H1 (cell line): ENCODE data around the gene CAPN2. TPM values are rescaled to one million over a fixed set of nuclear protein-coding genes. Genes with fewer than 3 reads are reported as not detected.

ENCODE experiments used
- ASH2L ChIP-seq: fragments of 200-600, 300-600 bp; sonication (generic); IDR thresholded peaks from one replicate; pipeline ENCODE4 v1.7.1; 2017; ENCODE audit warnings: low read length
- BACH1 ChIP-seq: IDR thresholded peaks from 2 replicates; pipeline ENCODE4 v1.6.1; 2012; ENCODE audit warnings: low read length, improper control_type of control experiment
- CBX5 ChIP-seq: fragments of 300-800, 300-1000 bp; sonication (generic); IDR thresholded peaks from 2 replicates; pipeline ENCODE4 v1.7.1; 2016; ENCODE audit warnings: antibody characterized with exemption, low read length, low read depth
- KDM5A ChIP-seq: fragments of 200-600 bp; IDR thresholded peaks from 2 replicates; pipeline ENCODE4 v1.7.1; 2012; ENCODE audit warnings: mild to moderate bottlenecking, low read length, inconsistent platforms, mixed read lengths
- MAFK ChIP-seq: IDR thresholded peaks from 2 replicates; pipeline ENCODE4 v1.6.1; 2012; ENCODE audit warnings: low read depth, mild to moderate bottlenecking, improper control_type of control experiment, low read length
- RAD21 ChIP-seq, 2 experiments: IDR thresholded peaks in 1 of 2; conservative IDR thresholded peaks in 1 of 2; 2 replicates each; pipeline ENCODE4 v1.6.1; 2011; ENCODE audit warnings: low read depth in 2 of 2, low read length in 2 of 2, improper control_type of control experiment in 1 of 2, inconsistent platforms in 1 of 2, mild to moderate bottlenecking in 1 of 2, moderate library complexity in 1 of 2
- RNF2 ChIP-seq: fragments of 200-900, 300-1000 bp; sonication (generic); IDR thresholded peaks from 2 replicates; pipeline ENCODE4 v1.7.1; 2016; ENCODE audit warnings: borderline replicate concordance, low read depth, mild to moderate bottlenecking, antibody characterized with exemption, low read length; ENCODE audit not compliant: poor library complexity, severe bottlenecking; ENCODE audit errors: missing control alignments
- SIN3A ChIP-seq, 2 experiments: IDR thresholded peaks in 1 of 2; conservative IDR thresholded peaks in 1 of 2; 2 replicates each; pipeline ENCODE4 v1.6.1; 2011 to 2012; ENCODE audit warnings: low read length in 2 of 2, improper control_type of control experiment in 1 of 2, low read depth in 1 of 2, mild to moderate bottlenecking in 1 of 2
- SIX5 ChIP-seq: IDR thresholded peaks from 2 replicates; pipeline ENCODE4 v1.6.1; 2011; ENCODE audit warnings: mild to moderate bottlenecking, low read depth, low read length
- SRF ChIP-seq: IDR thresholded peaks from 2 replicates; pipeline ENCODE4 v1.6.1; 2011; ENCODE audit warnings: mild to moderate bottlenecking, low read depth, low read length, moderate library complexity
- TBP ChIP-seq: IDR thresholded peaks from 2 replicates; pipeline ENCODE4 v1.6.1; 2011; ENCODE audit warnings: low read depth, low read length, improper control_type of control experiment
- TEAD4 ChIP-seq: IDR thresholded peaks from 2 replicates; pipeline ENCODE4 v1.6.1; 2012; ENCODE audit warnings: low read depth, low read length, inconsistent platforms, mixed read lengths
- polyA plus RNA-seq, 7 experiments: library from polyadenylated mRNA; depleted of rRNA in 3 of 7; stranded (reverse) in 5 of 7; unstranded in 2 of 7; fragments of >200 nt in 5 of 7; fragments of 200-250 nt in 2 of 7; gene quantifications; 1 replicate in 5 of 7; 2 replicates in 1 of 7; 4 replicates in 1 of 7; pipeline versions ENCODE4 v1.2.1 to v1.2.3, GENCODE V29; 2011 to 2013; ENCODE audit warnings: missing spikeins in 2 of 7, mixed read lengths in 2 of 7
- total RNA-seq: library from RNA; stranded (reverse); fragmentation: NEBNext Ultra II Directional; extraction: Animal tissue kit (Norgen Biotek cat#: 25700); gene quantifications from 2 replicates; pipeline ENCODE4 v1.2.1, GENCODE V29; 2021
- TF ChIP-seq, protein P1 (sequence below): IDR thresholded peaks from 2 replicates; pipeline ENCODE4 v1.6.1; 2011; ENCODE audit warnings: low read depth, mild to moderate bottlenecking, low read length; ENCODE audit not compliant: insufficient read depth

CAPN2 gene
- total and polyA plus RNA-seq, 2 of the 8 experiments (the other 6 are each of a cell fraction or from before 2014, with no cell fraction given): 9.2 to 10.3 TPM

DNA sequence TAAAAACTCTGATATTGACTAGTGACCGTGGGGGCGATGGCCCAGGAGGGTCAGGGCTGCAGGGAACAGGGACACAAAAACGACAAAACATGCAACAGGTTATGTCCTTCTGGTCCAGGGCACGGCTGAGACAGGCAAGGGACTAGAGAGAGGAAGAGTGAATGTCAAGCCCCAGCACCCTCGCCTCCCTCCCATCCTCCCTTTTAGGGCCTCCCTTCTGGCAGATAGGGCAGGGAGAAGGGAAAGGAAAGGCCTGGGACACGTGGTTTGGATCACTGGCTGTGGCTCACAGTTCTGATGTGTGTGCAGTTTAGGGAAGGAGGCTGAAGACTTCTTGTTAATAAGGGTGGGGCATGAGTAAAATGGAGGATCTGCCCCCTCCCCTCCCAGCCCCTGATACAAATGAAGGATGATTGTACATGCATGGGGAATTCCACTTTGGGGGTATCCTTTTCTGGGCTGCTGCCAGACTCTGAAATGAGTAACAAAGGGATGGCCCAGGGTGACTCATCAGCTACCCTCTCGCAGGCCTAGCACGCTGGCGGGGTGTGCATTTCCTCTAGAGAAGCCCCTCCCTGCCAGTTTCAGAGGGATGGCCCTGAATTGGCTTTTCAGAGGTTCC is 14.2 kb downstream of the CAPN2 start (continued):
- TF ChIP-seq RNF2: no peak
- 0 out of 2 replicates have a peak, but pooled peaks have one; percentile 13 for TF ChIP-seq BACH1
- no peak for TF ChIP-seq CBX5
- no peak for TF ChIP-seq KDM5A
- peak; percentile 40 for TF ChIP-seq ASH2L
- peak; percentile 20; the same call in 1 of the 2 replicates for TF ChIP-seq MAFK
- TF ChIP-seq SRF: no peak
- no peak for TF ChIP-seq SIX5
- no peak for TF ChIP-seq TEAD4
- no peak for TF ChIP-seq SIN3A (conservative IDR thresholded peaks at IDR 0.05 in 1 of 2, IDR thresholded peaks at IDR 0.05 in 1 of 2; ENCODE audit: low read depth in 1 of 2, low read length in 2 of 2)
- TF ChIP-seq TBP: no peak
- no peak for TF ChIP-seq RAD21 (IDR thresholded peaks at IDR 0.05 in 1 of 2, conservative IDR thresholded peaks at IDR 0.05 in 1 of 2; ENCODE audit: low read depth in 2 of 2, low read length in 2 of 2)
- TF ChIP-seq, protein P1, sequence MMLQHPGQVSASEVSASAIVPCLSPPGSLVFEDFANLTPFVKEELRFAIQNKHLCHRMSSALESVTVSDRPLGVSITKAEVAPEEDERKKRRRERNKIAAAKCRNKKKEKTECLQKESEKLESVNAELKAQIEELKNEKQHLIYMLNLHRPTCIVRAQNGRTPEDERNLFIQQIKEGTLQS: no peak
- TF ChIP-seq, all 59 proteins: peak for 7
